Measurements from ENCODE around the gene PRKAR1B.

PRKAR1B gene

GRCh38 chr7:698515-699475 is 28.3 kb downstream of the PRKAR1B start:
- Histone ChIP-seq H3K27me3 (ENCODE audit: control insufficient read depth in 3 of 3, insufficient read depth in 3 of 3, low read depth in 1 of 3, low read length in 3 of 3) (no peaks in the 10 kb centered on the region), H2AK5ac (ENCODE audit: low read depth, low read length) (no peak overlapping the region), H4K8ac (ENCODE audit: low read depth, low read length) (peak overlapping the region; percentile 17), H4K91ac (ENCODE audit: low read depth, low read length, poor library complexity) (no peak overlapping the region), H3K4me3 (ENCODE audit: low read length in 2 of 2) (peak overlapping the region in 1 of 2 donors; percentile 55), H3K14ac (ENCODE audit: low read length) (peak overlapping the region; percentile 63), H3K9me3 (replicated peaks in 1 of 2; ENCODE audit: control insufficient read depth in 2 of 2, insufficient read depth in 1 of 2, low read depth in 1 of 2, low read length in 2 of 2) (peaks cover 2 to 3% of the 10 kb centered on the region in 2 donors), H3K79me1 (ENCODE audit: low read depth, low read length) (peaks cover 2% of the 10 kb centered on the region), H3K23ac (ENCODE audit: low read depth, low read length, poor library complexity) (peak overlapping the region; percentile 26), H2BK5ac (ENCODE audit: low read length) (no peak overlapping the region), H3K4me1 (ENCODE audit: control insufficient read depth in 2 of 2, insufficient read depth in 1 of 2, low read depth in 1 of 2, low read length in 2 of 2) (peaks cover 6 to 7% of the 10 kb centered on the region in 2 donors), H2AFZ (ENCODE audit: low read length) (peak overlapping the region; percentile 69), H3K4ac (ENCODE audit: low read length) (no peak overlapping the region), H2BK12ac (ENCODE audit: low read length) (peak overlapping the region; percentile 41), H2BK15ac (ENCODE audit: low read length) (no peak overlapping the region), H3K36me3 (replicated peaks in 1 of 2; ENCODE audit: control insufficient read depth in 2 of 2, insufficient read depth in 2 of 2, low read length in 2 of 2) (peaks cover 0 to 6% of the 10 kb centered on the region in 2 donors), H3K18ac (ENCODE audit: low read length) (peak overlapping the region; percentile 83), H3K9ac (ENCODE audit: low read depth, low read length, poor library complexity) (peak overlapping the region; percentile 63), H2BK120ac (ENCODE audit: low read depth, low read length) (no peak overlapping the region), H3K4me2 (ENCODE audit: insufficient read depth, low read length, poor library complexity, severe bottlenecking) (no peak overlapping the region), H3K27ac (replicated peaks; ENCODE audit: low read length) (no peak overlapping the region)
- WGBS, 2 donors (ENCODE audit: extremely low coverage in 2 of 2, insufficient read length in 2 of 2, insufficient replicate concordance in 1 of 2) = no CpG with 5 or more reads among the region's 23 CpGs
- no peak for DNase-seq (ENCODE audit: low spot score)

GRCh38 chr7:696812-697551 is 30.1 kb downstream of the PRKAR1B start:
- Histone ChIP-seq H3K36me3 (replicated peaks in 1 of 2; ENCODE audit: control insufficient read depth in 2 of 2, insufficient read depth in 2 of 2, low read length in 2 of 2) (peaks cover 0 to 9% of the 10 kb centered on the region in 2 donors), H3K18ac (ENCODE audit: low read length) (no peak overlapping the region), H2AK5ac (ENCODE audit: low read depth, low read length) (no peak overlapping the region), H3K9ac (ENCODE audit: low read depth, low read length, poor library complexity) (no peak overlapping the region), H3K27me3 (ENCODE audit: control insufficient read depth in 3 of 3, insufficient read depth in 3 of 3, low read depth in 1 of 3, low read length in 3 of 3) (no peaks in the 10 kb centered on the region), H2BK15ac (ENCODE audit: low read length) (no peak overlapping the region), H4K8ac (ENCODE audit: low read depth, low read length) (no peak overlapping the region), H3K4ac (ENCODE audit: low read length) (no peak overlapping the region), H3K27ac (replicated peaks; ENCODE audit: low read length) (no peak overlapping the region), H4K91ac (ENCODE audit: low read depth, low read length, poor library complexity) (no peak overlapping the region), H3K79me1 (ENCODE audit: low read depth, low read length) (peaks cover 2% of the 10 kb centered on the region), H2AFZ (ENCODE audit: low read length) (peak overlapping the region; percentile 64), H2BK120ac (ENCODE audit: low read depth, low read length) (no peak overlapping the region), H2BK12ac (ENCODE audit: low read length) (no peak overlapping the region), H3K4me2 (ENCODE audit: insufficient read depth, low read length, poor library complexity, severe bottlenecking) (no peak overlapping the region), H3K4me3 (ENCODE audit: low read length in 2 of 2) (no peak overlapping the region), H3K14ac (ENCODE audit: low read length) (no peak overlapping the region), H3K23ac (ENCODE audit: low read depth, low read length, poor library complexity) (no peak overlapping the region), H3K9me3 (replicated peaks in 1 of 2; ENCODE audit: control insufficient read depth in 2 of 2, insufficient read depth in 1 of 2, low read depth in 1 of 2, low read length in 2 of 2) (peaks cover 0 to 4% of the 10 kb centered on the region in 2 donors), H2BK5ac (ENCODE audit: low read length) (no peak overlapping the region), H3K4me1 (ENCODE audit: control insufficient read depth in 2 of 2, insufficient read depth in 1 of 2, low read depth in 1 of 2, low read length in 2 of 2) (peaks cover 6 to 7% of the 10 kb centered on the region in 2 donors)
- WGBS, 2 donors (ENCODE audit: extremely low coverage in 2 of 2, insufficient read length in 2 of 2, insufficient replicate concordance in 1 of 2) = no CpG with 5 or more reads among the region's 29 CpGs
- no peak for DNase-seq (ENCODE audit: low spot score)

- H2AK5ac ChIP-seq (ENCODE audit: low read depth, low read length) = no peak overlapping the region
- H3K23ac ChIP-seq (ENCODE audit: low read depth, low read length, poor library complexity) = no peak overlapping the region
- H3K27ac ChIP-seq (replicated peaks; ENCODE audit: low read length) = no peak overlapping the region
- H3K4me1 ChIP-seq (ENCODE audit: control insufficient read depth in 2 of 2, insufficient read depth in 1 of 2, low read depth in 1 of 2, low read length in 2 of 2) = peaks cover 6 to 7% of the 10 kb centered on the region in 2 donors
- H3K36me3 ChIP-seq (replicated peaks in 1 of 2; ENCODE audit: control insufficient read depth in 2 of 2, insufficient read depth in 2 of 2, low read length in 2 of 2) = peaks cover 0 to 9% of the 10 kb centered on the region in 2 donors
- H3K9me3 ChIP-seq (replicated peaks in 1 of 2; ENCODE audit: control insufficient read depth in 2 of 2, insufficient read depth in 1 of 2, low read depth in 1 of 2, low read length in 2 of 2) = peaks cover 0 to 6% of the 10 kb centered on the region in 2 donors
- H3K14ac ChIP-seq (ENCODE audit: low read length) = no peak overlapping the region
- H3K79me1 ChIP-seq (ENCODE audit: low read depth, low read length) = peaks cover 2% of the 10 kb centered on the region
- no peaks in the 10 kb centered on the region for H3K27me3 ChIP-seq (ENCODE audit: control insufficient read depth in 3 of 3, insufficient read depth in 3 of 3, low read depth in 1 of 3, low read length in 3 of 3)
- no peak overlapping the region for H3K4me3 ChIP-seq (ENCODE audit: low read length in 2 of 2)
- H3K4ac ChIP-seq (ENCODE audit: low read length) = no peak overlapping the region
- H3K4me2 ChIP-seq (ENCODE audit: insufficient read depth, low read length, poor library complexity, severe bottlenecking) = no peak overlapping the region
- no peak overlapping the region for H3K9ac ChIP-seq (ENCODE audit: low read depth, low read length, poor library complexity)
- no peak overlapping the region for H4K91ac ChIP-seq (ENCODE audit: low read depth, low read length, poor library complexity)
- H2BK15ac ChIP-seq (ENCODE audit: low read length) = no peak overlapping the region
- H2BK12ac ChIP-seq (ENCODE audit: low read length) = no peak overlapping the region
- no peak overlapping the region for H2BK5ac ChIP-seq (ENCODE audit: low read length)
- no peak overlapping the region for H4K8ac ChIP-seq (ENCODE audit: low read depth, low read length)
- DNase-seq (ENCODE audit: low spot score) = no peak
- no peak overlapping the region for H3K18ac ChIP-seq (ENCODE audit: low read length)
- no peak overlapping the region for H2BK120ac ChIP-seq (ENCODE audit: low read depth, low read length)
- WGBS, 2 donors (ENCODE audit: extremely low coverage in 2 of 2, insufficient read length in 2 of 2, insufficient replicate concordance in 1 of 2) = no CpG with 5 or more reads among the region's 9 CpGs
- H2AFZ ChIP-seq (ENCODE audit: low read length) = peak overlapping the region; percentile 64
These were observed 30.7 kb downstream of the PRKAR1B start for GRCh38 chr7:696426-696811.

- Histone ChIP-seq H3K4me3 (ENCODE audit: low read length in 2 of 2) (no peak overlapping the region), H4K91ac (ENCODE audit: low read depth, low read length, poor library complexity) (no peak overlapping the region), H3K9ac (ENCODE audit: low read depth, low read length, poor library complexity) (no peak overlapping the region), H3K23ac (ENCODE audit: low read depth, low read length, poor library complexity) (no peak overlapping the region), H2BK120ac (ENCODE audit: low read depth, low read length) (no peak overlapping the region), H2BK12ac (ENCODE audit: low read length) (no peak overlapping the region), H3K9me3 (replicated peaks in 1 of 2; ENCODE audit: control insufficient read depth in 2 of 2, insufficient read depth in 1 of 2, low read depth in 1 of 2, low read length in 2 of 2) (peaks cover 7 to 14% of the 10 kb centered on the region in 2 donors), H3K27ac (replicated peaks; ENCODE audit: low read length) (no peak overlapping the region), H3K79me1 (ENCODE audit: low read depth, low read length) (peaks cover 4% of the 10 kb centered on the region), H3K36me3 (replicated peaks in 1 of 2; ENCODE audit: control insufficient read depth in 2 of 2, insufficient read depth in 2 of 2, low read length in 2 of 2) (peaks cover 0 to 7% of the 10 kb centered on the region in 2 donors), H2AFZ (ENCODE audit: low read length) (no peak overlapping the region), H2AK5ac (ENCODE audit: low read depth, low read length) (no peak overlapping the region), H3K4me1 (ENCODE audit: control insufficient read depth in 2 of 2, insufficient read depth in 1 of 2, low read depth in 1 of 2, low read length in 2 of 2) (no peaks in the 10 kb centered on the region), H3K4ac (ENCODE audit: low read length) (no peak overlapping the region), H2BK15ac (ENCODE audit: low read length) (no peak overlapping the region), H4K8ac (ENCODE audit: low read depth, low read length) (no peak overlapping the region), H3K18ac (ENCODE audit: low read length) (no peak overlapping the region), H3K14ac (ENCODE audit: low read length) (no peak overlapping the region), H3K27me3 (ENCODE audit: control insufficient read depth in 3 of 3, insufficient read depth in 3 of 3, low read depth in 1 of 3, low read length in 3 of 3) (no peaks in the 10 kb centered on the region), H3K4me2 (ENCODE audit: insufficient read depth, low read length, poor library complexity, severe bottlenecking) (no peak overlapping the region), H2BK5ac (ENCODE audit: low read length) (no peak overlapping the region)
- no CpG with 5 or more reads among the region's 22 CpGs for WGBS, 2 donors (ENCODE audit: extremely low coverage in 2 of 2, insufficient read length in 2 of 2, insufficient replicate concordance in 1 of 2)
- no peak for DNase-seq (ENCODE audit: low spot score)
These were observed 33.8 kb downstream of the PRKAR1B start for GRCh38 chr7:693280-693679.

All from neuronal stem cell (in vitro differentiated cells).